Muscle of leg (tissue), 11 donors: ENCODE data around the gene PLEKHN1. TPM values are rescaled to one million over a fixed set of nuclear protein-coding genes. Genes with fewer than 3 reads are reported as not detected.

Experiments used
- DNase-seq: peaks from one replicate; pipeline ENCODE4 v3.0.0; 2013
- H3K27ac ChIP-seq: one replicate; pipeline ENCODE4 v1.5.1; 2013; ENCODE audit warnings: mild to moderate bottlenecking, low read length, control low read depth
- H3K27me3 ChIP-seq: one replicate; pipeline ENCODE4 v1.6.1; 2013; ENCODE audit warnings: low read length; ENCODE audit not compliant: control insufficient read depth, insufficient read depth
- H3K36me3 ChIP-seq: one replicate; pipeline ENCODE4 v1.6.1; 2013; ENCODE audit warnings: low read length; ENCODE audit not compliant: control insufficient read depth, insufficient read depth
- H3K4me1 ChIP-seq: one replicate; pipeline ENCODE4 v1.6.1; 2013; ENCODE audit warnings: low read length; ENCODE audit not compliant: control insufficient read depth, insufficient read depth
- H3K4me3 ChIP-seq: one replicate; pipeline ENCODE4 v1.5.1; 2013; ENCODE audit warnings: low read length, control low read depth
- H3K9me3 ChIP-seq: replicated peaks from 2 replicates; pipeline ENCODE4 v1.6.1; 2013; ENCODE audit warnings: low read depth, low read length; ENCODE audit not compliant: control insufficient read depth
- WGBS: methylation state at CpG from one replicate; pipeline ENCODE4 v1.1.5; 2013; ENCODE audit warnings: missing lambda C conversion rate; ENCODE audit not compliant: insufficient coverage; 5-methylcytosine and 5-hydroxymethylcytosine counted together
- polyA plus RNA-seq, 8 donors: library from polyadenylated mRNA; unstranded; fragments of 120-200 nt; gene quantifications; one replicate each; pipeline versions ENCODE4 v1.2.1 to v1.2.3, GENCODE V29; 2013; ENCODE audit warnings: inconsistent platforms in 1 of 8, low replicate concordance in 1 of 8; ENCODE audit not compliant: insufficient read length in 8 of 8, insufficient read depth in 1 of 8
- total RNA-seq: library from RNA; stranded (reverse); fragments of 120-200 nt; gene quantifications from one replicate; pipeline ENCODE4 v1.2.4, GENCODE V29; 2013

The PLEKHN1 gene
- total and polyA plus RNA-seq, 9 donors = 0.14 to 1.3 (median 0.53) TPM; not detected in 6

DNA sequence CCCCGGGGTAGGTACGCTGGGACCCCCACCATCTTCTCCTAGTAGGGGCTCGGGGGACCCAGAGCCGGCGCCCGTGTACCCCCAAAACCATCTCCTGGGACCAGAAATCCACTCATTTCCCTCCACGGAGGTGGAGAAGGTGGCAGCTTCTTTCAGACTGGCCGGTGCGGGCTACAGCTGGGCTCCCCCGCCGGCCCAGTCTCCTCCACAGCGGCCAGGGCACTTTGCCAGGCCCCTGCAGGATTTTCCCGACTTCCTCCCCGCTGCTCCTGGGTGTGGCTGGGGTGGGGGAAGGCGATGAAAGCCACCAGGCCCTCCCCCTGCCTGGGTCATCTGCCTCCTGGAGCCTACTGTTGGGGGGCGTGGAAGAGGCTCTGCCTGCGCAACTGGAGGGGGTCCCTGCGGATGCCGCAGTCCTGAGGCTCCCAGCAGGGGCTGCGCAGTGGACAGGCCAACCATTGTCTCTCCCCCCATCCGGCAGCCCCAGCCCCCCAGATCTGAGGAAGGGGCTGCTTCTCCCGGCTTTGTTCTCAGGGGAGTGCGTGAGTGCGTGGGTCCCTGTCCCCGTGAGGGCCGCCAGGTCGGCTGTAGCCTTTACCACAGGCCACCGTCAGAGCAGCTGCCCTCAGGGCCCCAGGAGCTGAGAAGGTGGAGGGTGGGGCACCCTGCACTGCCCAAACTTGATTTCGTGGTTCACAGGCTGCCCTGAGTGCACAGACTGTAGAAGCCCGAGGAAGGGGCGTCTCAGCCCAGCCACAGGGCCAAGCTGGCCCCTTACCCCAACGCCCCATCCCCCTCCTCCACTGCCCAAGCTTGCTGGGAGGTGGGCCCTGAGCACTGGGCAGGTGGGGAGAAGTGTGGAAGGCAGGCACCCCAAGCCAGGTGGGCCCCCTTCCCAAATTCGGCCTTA, 55.0 kb downstream of the PLEKHN1 start:
- H3K4me3 ChIP-seq = peak overlapping the region; percentile 45
- WGBS = 0% methylated on average over 2 of the region's 33 CpGs

DNA sequence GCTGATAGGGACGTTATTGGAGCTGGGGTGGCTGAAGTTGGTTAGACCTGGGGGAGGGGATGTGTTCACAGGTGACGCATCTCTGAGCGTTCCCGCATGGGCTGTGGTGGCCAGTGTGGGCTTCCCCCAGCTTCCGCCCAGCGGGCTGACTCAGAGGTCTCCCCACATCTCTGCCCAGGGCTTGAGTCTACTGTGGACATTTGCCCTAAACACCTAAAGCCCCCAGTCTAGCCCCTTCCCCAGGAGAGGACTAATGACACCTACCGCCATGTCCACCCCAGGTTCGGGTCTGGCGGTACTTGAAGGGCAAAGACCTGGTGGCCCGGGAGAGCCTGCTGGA, 55.6 kb downstream of the PLEKHN1 start:
- Histone ChIP-seq H3K36me3 (peaks cover 5% of the 10 kb centered on the region), H3K4me1 (peaks cover 63% of the 10 kb centered on the region), H3K4me3 (no peak overlapping the region), H3K27ac (no peak overlapping the region), H3K9me3 (no peaks in the 10 kb centered on the region), H3K27me3 (peaks cover 3% of the 10 kb centered on the region)
- DNase-seq = peak; percentile 14
- WGBS = 87% methylated on average over 4 of the region's 10 CpGs

More for the DNA sequence above, 55.0 kb downstream of the PLEKHN1 start:
- no peaks in the 10 kb centered on the region for H3K9me3 ChIP-seq
- H3K36me3 ChIP-seq = peaks cover 5% of the 10 kb centered on the region
- H3K27me3 ChIP-seq = peaks cover 3% of the 10 kb centered on the region
- DNase-seq = peak; percentile 84
- H3K27ac ChIP-seq = peak overlapping the region; percentile 29
- H3K4me1 ChIP-seq = peaks cover 57% of the 10 kb centered on the region

DNA sequence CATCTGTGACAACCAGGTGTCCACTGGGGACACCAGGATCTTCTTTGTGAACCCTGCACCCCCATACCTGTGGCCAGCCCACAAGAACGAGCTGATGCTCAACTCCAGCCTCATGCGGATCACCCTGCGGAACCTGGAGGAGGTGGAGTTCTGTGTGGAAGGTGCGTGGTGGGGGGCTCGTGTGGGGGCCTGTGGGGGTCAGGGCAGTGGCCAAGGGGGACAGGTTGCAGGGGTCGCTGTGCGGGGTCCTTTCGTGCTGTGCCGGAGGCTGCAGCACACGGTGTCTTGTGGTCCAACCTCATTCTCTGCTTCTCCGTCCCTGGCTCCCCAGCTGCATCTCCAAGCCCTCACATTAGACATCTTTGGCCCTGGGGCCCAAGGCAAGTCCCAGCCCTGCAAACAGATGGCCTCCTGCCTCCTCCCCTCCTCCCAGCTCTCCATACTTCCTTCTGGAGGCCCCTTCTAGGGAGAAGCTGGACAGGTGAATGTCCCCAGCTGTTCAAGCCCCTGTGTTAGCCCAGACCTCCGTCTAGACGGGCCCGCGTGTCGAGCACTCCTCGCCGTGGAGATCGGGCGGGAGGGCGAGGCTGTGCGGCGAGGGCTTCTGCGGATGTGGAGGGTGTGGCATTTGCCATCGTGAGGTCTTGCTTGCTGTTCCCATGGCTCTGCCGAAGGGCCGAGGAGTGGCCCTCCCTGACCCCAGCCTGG, 56.2 kb downstream of the PLEKHN1 start:
- Histone ChIP-seq H3K27me3 (peaks cover 3% of the 10 kb centered on the region), H3K27ac (no peak overlapping the region), H3K4me1 (peaks cover 64% of the 10 kb centered on the region), H3K9me3 (no peaks in the 10 kb centered on the region), H3K36me3 (peaks cover 5% of the 10 kb centered on the region), H3K4me3 (no peak overlapping the region)
- 64% methylated on average over 22 of the region's 27 CpGs for WGBS
- peak; percentile 34 for DNase-seq

DNA sequence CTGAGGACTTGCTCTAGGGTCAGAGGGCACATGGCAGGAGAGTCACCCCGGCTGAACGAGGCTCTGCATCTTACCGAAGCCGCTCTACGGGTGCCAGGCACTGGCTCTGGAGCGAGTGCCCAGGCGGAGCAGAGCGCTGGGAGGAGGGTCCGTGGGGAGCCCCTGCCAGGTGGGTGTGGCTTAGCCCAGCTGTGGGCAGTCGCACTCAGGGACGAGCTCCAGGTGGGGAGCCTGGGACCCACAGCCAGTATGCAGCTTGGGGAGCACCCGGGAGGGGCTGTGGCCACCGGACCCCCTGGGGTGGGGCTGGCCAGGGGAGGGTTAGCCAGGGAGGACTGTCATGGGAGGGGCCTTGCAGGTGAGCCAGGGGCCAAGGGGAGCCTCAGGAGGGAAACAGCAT, 57.4 kb downstream of the PLEKHN1 start:
- H3K27me3 ChIP-seq = peaks cover 5% of the 10 kb centered on the region
- no peaks in the 10 kb centered on the region for H3K9me3 ChIP-seq
- peaks cover 8% of the 10 kb centered on the region for H3K36me3 ChIP-seq
- peaks cover 64% of the 10 kb centered on the region for H3K4me1 ChIP-seq
- H3K27ac ChIP-seq = no peak overlapping the region
- DNase-seq = no peak
- no peak overlapping the region for H3K4me3 ChIP-seq
- WGBS = 60% methylated on average over 11 of the region's 13 CpGs

DNA sequence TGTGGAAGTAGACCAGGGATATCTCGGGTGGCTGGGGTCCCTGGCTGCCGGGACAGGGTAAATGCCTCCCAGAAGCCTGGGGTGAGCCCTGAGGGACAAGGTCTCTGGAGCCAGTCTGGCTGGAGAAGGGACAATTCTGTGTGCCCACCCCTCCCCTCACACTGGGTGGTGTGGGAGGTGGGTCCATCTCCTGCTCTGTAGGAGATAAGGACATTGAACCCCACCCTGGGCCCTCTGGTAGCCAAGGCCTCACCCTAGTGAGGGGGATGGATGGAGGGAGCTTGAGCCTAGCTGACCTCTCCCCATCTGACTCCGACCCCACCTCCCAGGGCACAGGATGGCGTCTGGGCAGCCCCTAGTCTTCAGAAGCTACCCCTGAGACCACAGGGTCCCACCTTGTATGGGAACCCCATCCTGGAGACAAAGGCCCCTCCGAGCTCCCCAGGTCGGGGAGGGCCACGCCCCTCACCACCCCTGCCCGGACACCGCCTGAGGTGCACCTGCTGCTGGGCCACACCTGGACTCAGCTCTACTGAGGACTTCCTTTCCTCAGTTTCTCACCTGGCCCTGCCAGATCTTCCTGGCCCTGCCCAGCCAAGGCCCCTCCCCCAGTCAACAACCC, 58.0 kb downstream of the PLEKHN1 start:
- no peak overlapping the region for H3K27ac ChIP-seq
- no peak overlapping the region for H3K4me3 ChIP-seq
- WGBS = 83% methylated on average over 9 of the region's 9 CpGs
- H3K36me3 ChIP-seq = peaks cover 8% of the 10 kb centered on the region
- no peak for DNase-seq
- H3K4me1 ChIP-seq = peaks cover 61% of the 10 kb centered on the region
- peaks cover 5% of the 10 kb centered on the region for H3K27me3 ChIP-seq
- no peaks in the 10 kb centered on the region for H3K9me3 ChIP-seq

DNA sequence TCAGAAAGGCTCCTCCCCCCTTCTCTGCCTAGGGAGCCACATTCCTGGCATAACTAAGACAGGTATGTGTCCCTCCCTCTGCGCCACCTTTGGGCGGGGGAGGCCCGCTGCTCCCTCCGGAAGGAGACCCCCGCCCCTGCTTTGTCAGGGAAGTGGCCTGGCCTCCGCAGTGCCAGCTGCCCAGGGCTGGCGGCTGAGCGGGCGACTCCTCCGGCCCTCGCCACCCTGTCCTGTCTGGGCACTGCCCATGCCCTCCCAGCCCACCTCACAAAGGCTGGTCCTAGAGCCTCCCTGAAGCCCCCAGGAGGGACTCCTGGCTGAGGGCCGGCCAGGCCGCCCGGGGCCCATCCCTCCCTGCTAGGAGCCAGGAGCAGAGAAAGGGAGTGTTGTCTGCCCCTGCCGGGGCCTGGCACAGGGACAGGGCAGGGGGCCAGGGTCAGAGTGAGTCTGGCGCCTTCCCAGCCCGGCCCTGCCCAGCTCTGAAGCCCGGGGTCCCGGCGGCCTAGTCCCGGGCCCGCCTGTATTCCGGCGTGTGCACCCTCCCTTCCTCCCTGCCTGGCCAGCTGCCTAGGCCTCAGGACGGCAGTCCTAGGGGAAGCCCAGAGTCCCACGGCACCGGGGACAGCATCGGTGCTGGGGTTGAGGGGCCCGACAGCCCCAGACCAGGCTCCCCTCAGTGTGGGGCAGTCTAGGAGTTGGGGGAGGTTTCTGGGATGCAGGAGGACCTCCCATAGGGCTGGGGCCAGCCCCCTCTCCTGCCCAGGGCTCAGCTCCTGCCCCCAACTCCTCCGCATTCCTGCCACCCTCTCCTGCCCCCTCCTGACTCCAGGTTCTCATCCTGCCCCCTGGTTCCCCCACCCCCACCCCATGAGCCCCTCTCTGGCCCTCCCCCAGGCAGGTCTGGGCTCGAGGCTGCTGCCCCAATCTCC, 58.8 kb downstream of the PLEKHN1 start:
- no peaks in the 10 kb centered on the region for H3K9me3 ChIP-seq
- peaks cover 61% of the 10 kb centered on the region for H3K4me1 ChIP-seq
- peaks cover 5% of the 10 kb centered on the region for H3K27me3 ChIP-seq
- no peak overlapping the region for H3K27ac ChIP-seq
- DNase-seq = peak; percentile 13
- no peak overlapping the region for H3K4me3 ChIP-seq
- 52% methylated on average over 12 of the region's 31 CpGs for WGBS
- H3K36me3 ChIP-seq = peaks cover 8% of the 10 kb centered on the region

Other genes with a start within 250 kb of the PLEKHN1 start
- 8.1 TPM for gene SAMD11, start 42.6 kb upstream of the PLEKHN1 start, total RNA-seq
- gene SAMD11, start 42.6 kb upstream of the PLEKHN1 start, polyA plus RNA-seq = 1 to 10 TPM; 2.4 to 9.2 (median 6.2) TPM
- 41.8 TPM for gene NOC2L, start 7.2 kb upstream of the PLEKHN1 start, total RNA-seq
- gene NOC2L, start 7.2 kb upstream of the PLEKHN1 start, polyA plus RNA-seq = 10 to 100 TPM; 39.8 to 49.9 (median 45.8) TPM
- gene KLHL17, start 5.9 kb upstream of the PLEKHN1 start, total RNA-seq = 3.9 TPM
- 1 to 10 TPM; 4.6 to 8.1 (median 6.2) TPM for gene KLHL17, start 5.9 kb upstream of the PLEKHN1 start, polyA plus RNA-seq
- gene PERM1, start 15.6 kb downstream of the PLEKHN1 start, total RNA-seq = 3.1 TPM
- gene PERM1, start 15.6 kb downstream of the PLEKHN1 start, polyA plus RNA-seq = 1 to 10 TPM in 7 of 8 donors, under 1 TPM in 1; 0.86 to 2.5 (median 1.8) TPM
- 39.4 TPM for gene HES4, start 33.6 kb downstream of the PLEKHN1 start, total RNA-seq
- gene HES4, start 33.6 kb downstream of the PLEKHN1 start, polyA plus RNA-seq = 10 to 100 TPM; 14.4 to 31.3 (median 19.4) TPM
- 18.8 TPM for gene ISG15, start 47.0 kb downstream of the PLEKHN1 start, total RNA-seq
- 10 to 100 TPM in 5 of 8 donors, 1 to 10 TPM in 3; 8.2 to 14.3 (median 12.3) TPM for gene ISG15, start 47.0 kb downstream of the PLEKHN1 start, polyA plus RNA-seq
- gene AGRN, start 53.6 kb downstream of the PLEKHN1 start, total RNA-seq = 16.0 TPM
- gene AGRN, start 53.6 kb downstream of the PLEKHN1 start, polyA plus RNA-seq = 10 to 100 TPM; 35.9 to 92.0 (median 58.4) TPM
- gene RNF223, start 107.8 kb downstream of the PLEKHN1 start, total RNA-seq = 0.09 TPM
- under 1 TPM in 6 of 8 donors, not detected in 2; 0.08 to 0.23 (median 0.09) TPM for gene RNF223, start 107.8 kb downstream of the PLEKHN1 start, polyA plus RNA-seq
- gene C1orf159, start 149.6 kb downstream of the PLEKHN1 start, total RNA-seq = 4.5 TPM
- gene C1orf159, start 149.6 kb downstream of the PLEKHN1 start, polyA plus RNA-seq = 1 to 10 TPM; 4.5 to 8.4 (median 6.7) TPM
- gene TTLL10, start 207.4 kb downstream of the PLEKHN1 start, total RNA-seq = 0.09 TPM
- gene TTLL10, start 207.4 kb downstream of the PLEKHN1 start, polyA plus RNA-seq = under 1 TPM in 7 of 8 donors, not detected in 1; 0.11 to 0.59 (median 0.37) TPM
- 2.7 TPM for gene TNFRSF18, start 240.1 kb downstream of the PLEKHN1 start, total RNA-seq
- gene TNFRSF18, start 240.1 kb downstream of the PLEKHN1 start, polyA plus RNA-seq = 1 to 10 TPM; 1.8 to 7.4 (median 3.3) TPM
- 3.2 TPM for gene TNFRSF4, start 247.7 kb downstream of the PLEKHN1 start, total RNA-seq
- gene TNFRSF4, start 247.7 kb downstream of the PLEKHN1 start, polyA plus RNA-seq = 1 to 10 TPM; 1.5 to 3.3 (median 2.0) TPM